Uterus (tissue), 4 donors: Measurements from ENCODE around the gene STAB2. TPM values are rescaled to one million over a fixed set of nuclear protein-coding genes. Genes with fewer than 3 reads are reported as not detected.

ENCODE experiments used
- DNase-seq, 2 donors: peaks; one replicate each; pipeline ENCODE4 v3.0.0-alpha.2; 2019 to 2020
- H3K27ac ChIP-seq, 2 donors: fragments of 200-600 bp; sonication (generic); 1 replicate in 1 of 2; 2 replicates in 1 of 2; pipeline ENCODE4 v1.5.1; 2016 to 2018
- H3K27me3 ChIP-seq, 2 donors: fragments of 200-600 bp; sonication (generic); one replicate each; pipeline ENCODE4 v1.5.1; 2018 to 2019; ENCODE audit warnings: control low read depth in 1 of 2
- H3K36me3 ChIP-seq, 2 donors: fragments of 200-600 bp; sonication (generic); one replicate each; pipeline ENCODE4 v1.5.1; 2019; ENCODE audit warnings: control low read depth in 1 of 2
- H3K4me1 ChIP-seq, 2 donors: fragments of 200-600 bp; sonication (generic); one replicate each; pipeline ENCODE4 v1.5.1; 2018 to 2019; ENCODE audit warnings: control low read depth in 1 of 2
- H3K4me3 ChIP-seq, 2 donors: fragments of 200-600 bp; sonication (generic); 1 replicate in 1 of 2; 2 replicates in 1 of 2; pipeline ENCODE4 v1.5.1; 2018 to 2019; ENCODE audit warnings: mild to moderate bottlenecking in 1 of 2
- H3K9me3 ChIP-seq, 2 donors: fragments of 200-600 bp; sonication (generic); one replicate each; pipeline ENCODE4 v1.5.1; 2019; ENCODE audit warnings: control low read depth in 1 of 2
- CTCF ChIP-seq, 4 experiments: fragments of 200-600 bp in 2 of 4; fragments of 450-650 bp in 2 of 4; sonication (generic) in 2 of 4; IDR thresholded peaks; one replicate each; pipeline ENCODE4 v1.5.1; 2016 to 2019; ENCODE audit warnings: antibody characterized with exemption in 4 of 4, mild to moderate bottlenecking in 2 of 4, moderate library complexity in 1 of 4
- POLR2A ChIP-seq, 2 donors: fragments of 450-650 bp; IDR thresholded peaks; one replicate each; pipeline ENCODE4 v1.6.1; 2016; ENCODE audit warnings: antibody characterized with exemption in 2 of 2, mild to moderate bottlenecking in 1 of 2, moderate library complexity in 1 of 2
- intact Hi-C: fragments of 100-400 bp; cut with DNase I; formaldehyde crosslinking; loops from one replicate; pipeline ENCODE4 v1.15.1; 2023; ENCODE audit warnings: low total_unique reads
- total RNA-seq, 4 donors: library from RNA; depleted of rRNA in 3 of 4; stranded (reverse); fragments of >200 nt in 3 of 4; gene quantifications; one replicate each; pipeline versions ENCODE4 v1.1.0 to v1.2.4, GENCODE V29; 2014 to 2023
- donor health status: DM: yes; HTN: yes; CAD: no.

Gene STAB2
- total RNA-seq, 4 donors from 2014 or later, result 0.21 to 19.4 (median 2.6) TPM; not detected in 1

GRCh38 chr12:103748875-103749274 lies 161.8 kb downstream of the STAB2 start:
- no peak overlapping the region for H3K4me3 ChIP-seq
- TF ChIP-seq POLR2A (IDR thresholded peaks at IDR 0.05) (no peak), CTCF (IDR thresholded peaks at IDR 0.05) (no peak)
- H3K27me3 ChIP-seq, result no peaks in the 10 kb centered on the region
- no peak overlapping the region for H3K27ac ChIP-seq
- intact Hi-C loops, result no loop called here
- no peaks in the 10 kb centered on the region for H3K4me1 ChIP-seq
- DNase-seq, result no peak
- H3K36me3 ChIP-seq, result no peaks in the 10 kb centered on the region
- H3K9me3 ChIP-seq, result no peaks in the 10 kb centered on the region

- Histone ChIP-seq H3K4me3 (no peak overlapping the region), H3K4me1 (no peaks in the 10 kb centered on the region), H3K9me3 (no peaks in the 10 kb centered on the region), H3K36me3 (no peaks in the 10 kb centered on the region), H3K27ac (no peak overlapping the region), H3K27me3 (no peaks in the 10 kb centered on the region)
- TF ChIP-seq CTCF (IDR thresholded peaks at IDR 0.05), result no peak
- TF ChIP-seq POLR2A (IDR thresholded peaks at IDR 0.05), result no peak
- intact Hi-C loops, result no loop called here
- DNase-seq, result no peak
These were observed 164.1 kb downstream of the STAB2 start for GRCh38 chr12:103751171-103751570.

GRCh38 chr12:103751600-103751999 lies 164.5 kb downstream of the STAB2 start:
- H3K4me1 ChIP-seq, result no peaks in the 10 kb centered on the region
- H3K27me3 ChIP-seq, result no peaks in the 10 kb centered on the region
- H3K36me3 ChIP-seq, result no peaks in the 10 kb centered on the region
- no peak overlapping the region for H3K4me3 ChIP-seq
- TF ChIP-seq POLR2A (IDR thresholded peaks at IDR 0.05), result no peak
- no peak for TF ChIP-seq CTCF (IDR thresholded peaks at IDR 0.05)
- DNase-seq, result no peak
- H3K27ac ChIP-seq, result no peak overlapping the region
- H3K9me3 ChIP-seq, result no peaks in the 10 kb centered on the region
- intact Hi-C loops, result no loop called here

- Histone ChIP-seq H3K4me1 (no peaks in the 10 kb centered on the region), H3K4me3 (no peak overlapping the region), H3K9me3 (no peaks in the 10 kb centered on the region), H3K27ac (no peak overlapping the region), H3K27me3 (no peaks in the 10 kb centered on the region), H3K36me3 (no peaks in the 10 kb centered on the region)
- TF ChIP-seq CTCF (IDR thresholded peaks at IDR 0.05), result no peak
- TF ChIP-seq POLR2A (IDR thresholded peaks at IDR 0.05), result no peak
- intact Hi-C loops, result no loop called here
- DNase-seq, result no peak
These were observed 168.4 kb downstream of the STAB2 start for GRCh38 chr12:103755425-103755824.

- no peak overlapping the region for H3K27ac ChIP-seq
- H3K4me3 ChIP-seq, result no peak overlapping the region
- intact Hi-C loops, result no loop called here
- H3K36me3 ChIP-seq, result no peaks in the 10 kb centered on the region
- H3K4me1 ChIP-seq, result no peaks in the 10 kb centered on the region
- H3K9me3 ChIP-seq, result no peaks in the 10 kb centered on the region
- TF ChIP-seq CTCF (IDR thresholded peaks at IDR 0.05) (no peak), POLR2A (IDR thresholded peaks at IDR 0.05) (no peak)
- no peak for DNase-seq
- H3K27me3 ChIP-seq, result no peaks in the 10 kb centered on the region
These were observed 169.4 kb downstream of the STAB2 start for GRCh38 chr12:103756443-103756842.
